ENCODE measurements around the gene MTIF2.

GRCh38 chr2:55204536-55204935, 64.5 kb downstream of the MTIF2 start:
- TF ChIP-seq POLR2A (IDR thresholded peaks at IDR 0.05; ENCODE audit: low read length) = no peak
- TF ChIP-seq GATA1 (IDR thresholded peaks at IDR 0.05; ENCODE audit: low read depth, low read length) = no peak

Data from erythroblast (primary cell).